ENCODE results near the gene DNAH6.
"Not testable (repeated sequence)": the region's sequence is repeated elsewhere in the genome, so short reads cannot be mapped to it uniquely, and the experiment has no call there.

Gene DNAH6

GRCh38 chr2:84495539-84496146, 20.7 kb upstream of the DNAH6 start:
- DNase-seq (ENCODE audit: insufficient read length, low spot score): no peak
- FAIRE-seq: peak; percentile 76
- TF ChIP-seq POLR2AphosphoS5 (IDR thresholded peaks at IDR 0.05; ENCODE audit: low read depth, low read length) (no peak), POU2F2 (IDR thresholded peaks at IDR 0.05; ENCODE audit: low read depth, low read length) (no peak), TAF1 (IDR thresholded peaks at IDR 0.05; ENCODE audit: low read depth, low read length) (no peak)

DNA sequence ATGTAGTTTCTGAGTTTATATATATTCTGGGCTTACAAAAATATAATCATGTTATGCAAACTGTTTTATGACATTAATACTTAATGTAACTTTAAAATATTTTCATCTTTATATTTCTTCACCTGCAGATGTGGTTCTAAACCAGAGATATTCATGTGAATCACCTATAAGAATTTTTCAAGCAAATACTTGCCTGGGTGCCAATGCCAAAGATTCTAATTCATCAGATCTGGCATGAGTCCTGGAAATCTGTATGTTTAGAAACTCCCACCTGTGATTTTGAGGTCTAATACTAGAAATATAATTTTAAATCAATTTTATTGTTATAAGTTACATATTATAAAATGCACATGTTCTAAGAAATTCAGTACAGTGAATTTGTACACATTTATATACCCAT, 19.9 kb upstream of the DNAH6 start:
- TF ChIP-seq TAF1 (IDR thresholded peaks at IDR 0.05; ENCODE audit: low read depth, low read length) (no peak), PAX5 (IDR thresholded peaks at IDR 0.05; ENCODE audit: insufficient read depth, low read length, severe bottlenecking) (no peak), POLR2A (IDR thresholded peaks at IDR 0.05; ENCODE audit: low read depth, low read length) (no peak), POLR2AphosphoS5 (IDR thresholded peaks at IDR 0.05; ENCODE audit: low read depth, low read length) (no peak), POU2F2 (IDR thresholded peaks at IDR 0.05; ENCODE audit: low read depth, low read length) (no peak), SPI1 (IDR thresholded peaks at IDR 0.05; ENCODE audit: low read depth, low read length) (no peak)
- FAIRE-seq: no peak
- DNase-seq (ENCODE audit: insufficient read length, low spot score): no peak

GRCh38 chr2:84497285-84497684, 19.0 kb upstream of the DNAH6 start:
- DNase-seq (ENCODE audit: insufficient read length, low spot score): no peak
- TF ChIP-seq TAF1 (IDR thresholded peaks at IDR 0.05; ENCODE audit: low read depth, low read length): no peak
- no peak for TF ChIP-seq POLR2A (IDR thresholded peaks at IDR 0.05; ENCODE audit: low read depth, low read length)
- no peak for TF ChIP-seq POLR2AphosphoS5 (IDR thresholded peaks at IDR 0.05; ENCODE audit: low read depth, low read length)
- no peak for TF ChIP-seq SPI1 (IDR thresholded peaks at IDR 0.05; ENCODE audit: low read depth, low read length)
- TF ChIP-seq PAX5 (IDR thresholded peaks at IDR 0.05; ENCODE audit: insufficient read depth, low read length, severe bottlenecking): no peak
- TF ChIP-seq POU2F2 (IDR thresholded peaks at IDR 0.05; ENCODE audit: low read depth, low read length): no peak
- FAIRE-seq: no peak

DNA sequence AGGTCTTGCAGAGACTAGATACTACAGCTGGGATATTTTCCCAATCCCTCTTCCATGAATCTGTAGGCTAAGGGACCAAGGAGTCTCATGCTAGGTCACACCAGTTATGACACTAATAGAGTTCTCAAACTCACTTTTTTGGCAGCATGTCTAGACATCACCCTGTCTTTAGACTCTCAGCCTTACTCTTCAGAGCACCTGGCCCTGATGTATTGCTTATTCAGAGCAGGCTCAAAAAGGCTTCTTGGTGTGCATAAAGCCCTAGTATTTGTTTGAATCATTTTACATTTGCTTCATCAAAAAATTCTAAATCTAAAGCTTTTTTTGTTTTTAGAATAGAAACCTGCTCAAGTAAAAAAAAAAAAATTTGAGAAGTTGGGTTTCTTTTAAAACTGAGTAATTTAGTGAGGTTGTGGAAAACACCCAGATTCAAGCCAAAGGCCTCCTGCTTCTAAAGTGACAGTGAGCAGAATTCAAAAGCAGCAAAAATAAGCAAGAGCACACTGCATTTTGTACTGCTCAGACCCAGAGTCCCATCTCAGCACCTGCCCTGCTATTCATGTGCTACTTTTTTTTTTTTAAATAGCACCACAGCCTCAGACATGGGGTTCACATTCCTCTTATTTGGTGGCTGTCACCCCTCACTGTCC, 18.0 kb upstream of the DNAH6 start:
- DNase-seq (ENCODE audit: insufficient read length, low spot score): no peak
- no peak for FAIRE-seq
- no peak for TF ChIP-seq POLR2AphosphoS5 (IDR thresholded peaks at IDR 0.05; ENCODE audit: low read depth, low read length)
- no peak for TF ChIP-seq PAX5 (IDR thresholded peaks at IDR 0.05; ENCODE audit: insufficient read depth, low read length, severe bottlenecking)
- TF ChIP-seq TAF1 (IDR thresholded peaks at IDR 0.05; ENCODE audit: low read depth, low read length): no peak
- TF ChIP-seq POU2F2 (IDR thresholded peaks at IDR 0.05; ENCODE audit: low read depth, low read length): no peak
- no peak for TF ChIP-seq SPI1 (IDR thresholded peaks at IDR 0.05; ENCODE audit: low read depth, low read length)
- no peak for TF ChIP-seq POLR2A (IDR thresholded peaks at IDR 0.05; ENCODE audit: low read depth, low read length)

DNA sequence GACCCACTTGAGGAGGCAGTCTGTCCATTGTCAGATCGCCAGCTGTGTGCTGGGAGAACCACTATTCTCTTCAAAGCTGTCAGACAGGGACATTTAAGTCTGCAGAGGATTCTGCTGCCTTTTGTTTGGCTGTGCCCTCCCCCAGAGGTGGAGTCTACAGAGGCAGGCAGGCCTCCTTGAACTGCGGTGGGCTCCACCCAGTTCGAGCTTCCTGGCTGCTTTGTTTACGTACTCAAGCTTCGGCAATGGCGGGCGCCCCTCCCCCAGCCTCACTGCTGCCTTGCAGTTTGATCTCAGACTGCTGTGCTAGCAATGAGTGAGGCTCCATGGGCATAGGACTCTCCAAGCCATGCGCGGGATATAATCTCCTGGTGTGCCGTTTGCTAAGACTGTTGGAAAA, 5.3 kb upstream of the DNAH6 start:
- not testable (repeated sequence) for DNase-seq (ENCODE audit: insufficient read length, low spot score); FAIRE-seq

DNA sequence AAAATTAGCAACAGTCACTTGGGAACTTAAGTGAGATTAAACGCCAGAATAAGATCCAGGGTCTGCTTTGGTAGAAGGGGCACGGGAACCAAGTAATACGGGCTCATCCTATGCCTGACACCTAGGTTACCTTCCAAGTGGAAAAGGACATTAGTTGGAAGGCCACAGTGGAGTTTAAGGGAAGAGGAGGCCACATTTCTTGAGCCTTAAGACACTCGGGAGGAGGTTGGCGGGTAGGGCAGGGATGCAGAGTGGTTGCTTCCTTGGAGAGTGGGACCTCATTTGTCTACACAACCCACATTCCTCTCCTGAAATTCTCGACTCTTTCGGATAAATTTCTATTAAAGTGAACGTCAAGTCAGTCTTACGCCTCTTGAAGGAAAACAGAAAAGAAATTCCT, 510 bp upstream of the DNAH6 start:
- DNase-seq (ENCODE audit: insufficient read length, low spot score): no peak
- TF ChIP-seq POLR2AphosphoS5 (IDR thresholded peaks at IDR 0.05; ENCODE audit: low read depth, low read length): no peak
- no peak for TF ChIP-seq POLR2A (IDR thresholded peaks at IDR 0.05; ENCODE audit: low read depth, low read length)
- TF ChIP-seq SPI1 (IDR thresholded peaks at IDR 0.05; ENCODE audit: low read depth, low read length): no peak
- TF ChIP-seq POU2F2 (IDR thresholded peaks at IDR 0.05; ENCODE audit: low read depth, low read length): no peak
- no peak for FAIRE-seq

DNA sequence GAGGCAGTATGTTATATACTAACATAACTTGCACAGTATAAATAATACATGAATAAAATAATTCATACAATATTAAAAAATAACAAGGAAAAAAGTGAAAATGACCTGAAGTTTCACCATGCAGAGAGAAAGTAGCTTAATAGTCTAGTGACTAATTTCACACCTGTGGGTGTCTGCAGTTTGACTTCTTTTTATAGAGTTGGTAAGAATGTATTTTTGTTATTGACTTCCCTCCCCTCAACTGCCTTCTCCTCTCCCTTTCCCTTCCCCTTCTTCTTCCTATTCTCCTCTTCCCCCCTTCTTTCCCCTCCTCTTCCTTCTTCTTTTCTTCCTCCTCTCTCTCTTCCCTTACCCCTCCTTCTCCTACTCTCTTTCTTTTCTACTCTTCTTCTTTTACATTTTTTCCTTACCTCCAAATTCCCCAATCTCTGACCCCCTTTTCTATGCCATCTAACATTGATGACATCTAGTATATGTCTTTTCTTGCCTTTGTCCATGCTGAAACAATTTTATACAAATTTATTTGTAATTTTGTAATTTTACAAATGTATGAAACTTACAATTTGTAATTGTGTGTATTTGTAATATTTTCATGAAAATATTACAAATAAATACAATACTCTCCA, 3.1 kb downstream of the DNAH6 start:
- no peak for TF ChIP-seq POLR2AphosphoS5 (IDR thresholded peaks at IDR 0.05; ENCODE audit: low read depth, low read length)
- TF ChIP-seq TAF1 (IDR thresholded peaks at IDR 0.05; ENCODE audit: low read depth, low read length): no peak
- no peak for TF ChIP-seq POU2F2 (IDR thresholded peaks at IDR 0.05; ENCODE audit: low read depth, low read length)
- no peak for TF ChIP-seq POLR2A (IDR thresholded peaks at IDR 0.05; ENCODE audit: low read depth, low read length)
- no peak for TF ChIP-seq SPI1 (IDR thresholded peaks at IDR 0.05; ENCODE audit: low read depth, low read length)
- TF ChIP-seq PAX5 (IDR thresholded peaks at IDR 0.05; ENCODE audit: insufficient read depth, low read length, severe bottlenecking): no peak
- no peak for FAIRE-seq
- no peak for DNase-seq (ENCODE audit: insufficient read length, low spot score)

DNA sequence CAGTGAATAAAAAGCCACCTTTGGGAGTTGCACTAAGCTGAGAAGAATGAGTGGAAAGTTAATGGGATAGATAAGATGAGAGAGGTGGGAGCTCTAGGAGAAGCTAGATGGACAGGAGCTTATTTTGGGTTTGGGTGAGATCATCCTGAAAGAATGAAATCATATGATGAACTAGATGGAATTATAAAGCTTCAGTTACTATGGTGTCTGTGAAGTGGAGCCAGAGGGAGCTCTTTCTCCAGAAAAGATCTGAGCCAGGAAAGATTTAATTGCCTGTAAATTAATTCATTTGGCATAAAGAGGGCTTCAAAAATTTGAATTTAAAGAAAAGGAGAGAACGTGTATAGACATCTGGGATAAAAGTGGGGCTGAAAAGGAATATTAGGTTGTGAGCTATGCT, 10.3 kb downstream of the DNAH6 start:
- no peak for DNase-seq (ENCODE audit: insufficient read length, low spot score)
- FAIRE-seq: no peak

DNA sequence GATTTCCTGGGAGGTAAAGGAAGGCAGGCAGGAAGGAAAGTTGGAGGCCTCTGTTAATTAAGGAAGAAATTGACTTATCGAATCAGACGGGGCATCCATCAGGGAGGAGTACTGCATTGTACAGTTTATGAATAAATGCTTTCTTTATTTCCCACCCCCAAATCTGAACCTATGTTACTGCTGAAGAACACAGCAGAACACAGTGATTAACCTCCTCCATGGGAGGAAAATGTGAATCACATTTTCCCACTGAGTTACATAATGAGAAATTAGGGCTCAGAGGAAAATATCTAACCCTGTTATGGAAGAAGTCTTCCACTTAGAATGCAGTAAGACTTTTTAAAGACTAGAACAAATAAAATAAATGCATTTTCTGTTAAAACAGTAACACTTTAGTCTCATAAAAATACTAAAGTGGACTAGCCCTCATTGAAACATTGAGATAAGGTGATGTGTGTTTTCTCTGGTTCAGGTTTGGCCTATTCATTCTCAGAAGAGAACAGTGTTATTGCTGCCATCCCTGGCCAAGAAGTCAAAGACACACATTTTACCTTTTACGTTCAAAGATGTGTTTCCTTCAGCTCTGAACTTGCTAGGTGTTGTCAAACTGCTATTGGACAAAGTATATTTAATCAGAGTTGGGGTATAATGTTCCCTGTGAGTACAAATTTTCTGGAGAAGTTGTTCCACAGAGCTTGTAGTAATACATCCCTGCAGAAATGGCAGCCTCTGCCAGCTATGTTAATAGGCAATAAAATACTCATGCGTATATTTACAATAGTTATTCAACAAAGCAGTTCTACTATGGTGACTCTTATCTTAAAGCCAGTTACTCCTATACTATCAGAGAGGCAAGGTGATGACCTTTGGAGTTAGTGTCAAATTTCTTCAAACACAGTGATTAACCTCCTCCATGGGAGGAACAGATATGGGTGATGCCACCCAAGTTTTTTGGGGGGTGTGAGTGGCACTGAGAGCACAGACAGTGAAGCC, 11.1 kb downstream of the DNAH6 start:
- no peak for TF ChIP-seq PAX5 (IDR thresholded peaks at IDR 0.05; ENCODE audit: insufficient read depth, low read length, severe bottlenecking)
- TF ChIP-seq SPI1 (IDR thresholded peaks at IDR 0.05; ENCODE audit: low read depth, low read length): no peak
- TF ChIP-seq TAF1 (IDR thresholded peaks at IDR 0.05; ENCODE audit: low read depth, low read length): no peak
- no peak for TF ChIP-seq POLR2A (IDR thresholded peaks at IDR 0.05; ENCODE audit: low read depth, low read length)
- TF ChIP-seq POU2F2 (IDR thresholded peaks at IDR 0.05; ENCODE audit: low read depth, low read length): no peak
- no peak for TF ChIP-seq POLR2AphosphoS5 (IDR thresholded peaks at IDR 0.05; ENCODE audit: low read depth, low read length)
- no peak for DNase-seq (ENCODE audit: insufficient read length, low spot score)
- no peak for FAIRE-seq

More for the DNA sequence above, 10.3 kb downstream of the DNAH6 start:
- no peak for TF ChIP-seq PAX5 (IDR thresholded peaks at IDR 0.05; ENCODE audit: insufficient read depth, low read length, severe bottlenecking)
